ENCODE measurements around the gene SNAP91. TPM values are rescaled to one million over a fixed set of nuclear protein-coding genes. Genes with fewer than 3 reads are reported as not detected.

Gene SNAP91
- total RNA-seq, 1 experiment from 2014 or later: 0.45 TPM

DNA sequence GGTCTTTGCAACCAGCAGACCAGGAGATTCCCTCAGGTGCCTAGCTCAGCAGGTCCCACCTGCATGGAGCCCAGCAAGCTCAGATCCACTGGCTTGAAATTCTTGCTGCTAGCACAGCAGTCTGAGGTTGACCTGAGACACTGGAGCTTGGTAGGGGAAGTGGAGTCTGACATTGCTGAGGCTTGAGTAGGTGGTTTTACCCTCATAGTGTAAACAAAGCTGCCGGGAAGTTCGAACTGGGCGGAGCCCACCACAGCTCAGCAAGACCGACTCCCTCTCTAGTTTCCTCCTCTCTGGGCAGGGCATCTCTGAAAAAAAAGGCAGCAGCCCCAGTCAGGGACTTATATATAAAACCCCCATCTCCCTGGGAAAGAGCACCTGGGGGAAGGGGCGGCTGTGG, 162.3 kb downstream of the SNAP91 start:
- no peak overlapping the region for H3K4me3 ChIP-seq (ENCODE audit: insufficient read depth, low read depth, low read length)
- DNase-seq: no peak
- H3K27me3 ChIP-seq (ENCODE audit: control insufficient read depth, insufficient read depth, low read length): no peaks in the 10 kb centered on the region
- no peaks in the 10 kb centered on the region for H3K36me3 ChIP-seq (replicated peaks; ENCODE audit: control insufficient read depth, insufficient read depth, low read length)

DNA sequence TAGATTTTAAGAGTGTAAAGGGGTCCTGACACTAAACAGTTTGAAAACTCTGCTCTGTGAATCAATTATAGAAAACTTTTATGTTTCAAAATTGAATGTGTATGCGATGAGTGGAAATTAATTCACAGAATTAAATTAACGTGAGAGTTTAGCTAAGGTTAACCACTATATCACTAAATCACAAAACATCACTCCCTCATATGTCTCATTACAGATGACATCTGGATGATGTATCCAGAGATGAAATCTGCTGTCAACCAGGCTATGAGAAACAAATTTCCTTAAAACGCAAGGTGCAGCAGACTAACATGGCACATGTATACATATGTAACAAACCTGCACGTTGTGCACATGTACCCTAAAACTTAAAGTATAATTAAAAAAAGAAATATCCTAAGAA, 169.2 kb downstream of the SNAP91 start:
- no peak for DNase-seq
- Histone ChIP-seq H3K36me3 (replicated peaks; ENCODE audit: control insufficient read depth, insufficient read depth, low read length) (no peaks in the 10 kb centered on the region), H3K4me3 (ENCODE audit: insufficient read depth, low read depth, low read length) (no peak overlapping the region), H3K27me3 (ENCODE audit: control insufficient read depth, insufficient read depth, low read length) (no peaks in the 10 kb centered on the region)

DNA sequence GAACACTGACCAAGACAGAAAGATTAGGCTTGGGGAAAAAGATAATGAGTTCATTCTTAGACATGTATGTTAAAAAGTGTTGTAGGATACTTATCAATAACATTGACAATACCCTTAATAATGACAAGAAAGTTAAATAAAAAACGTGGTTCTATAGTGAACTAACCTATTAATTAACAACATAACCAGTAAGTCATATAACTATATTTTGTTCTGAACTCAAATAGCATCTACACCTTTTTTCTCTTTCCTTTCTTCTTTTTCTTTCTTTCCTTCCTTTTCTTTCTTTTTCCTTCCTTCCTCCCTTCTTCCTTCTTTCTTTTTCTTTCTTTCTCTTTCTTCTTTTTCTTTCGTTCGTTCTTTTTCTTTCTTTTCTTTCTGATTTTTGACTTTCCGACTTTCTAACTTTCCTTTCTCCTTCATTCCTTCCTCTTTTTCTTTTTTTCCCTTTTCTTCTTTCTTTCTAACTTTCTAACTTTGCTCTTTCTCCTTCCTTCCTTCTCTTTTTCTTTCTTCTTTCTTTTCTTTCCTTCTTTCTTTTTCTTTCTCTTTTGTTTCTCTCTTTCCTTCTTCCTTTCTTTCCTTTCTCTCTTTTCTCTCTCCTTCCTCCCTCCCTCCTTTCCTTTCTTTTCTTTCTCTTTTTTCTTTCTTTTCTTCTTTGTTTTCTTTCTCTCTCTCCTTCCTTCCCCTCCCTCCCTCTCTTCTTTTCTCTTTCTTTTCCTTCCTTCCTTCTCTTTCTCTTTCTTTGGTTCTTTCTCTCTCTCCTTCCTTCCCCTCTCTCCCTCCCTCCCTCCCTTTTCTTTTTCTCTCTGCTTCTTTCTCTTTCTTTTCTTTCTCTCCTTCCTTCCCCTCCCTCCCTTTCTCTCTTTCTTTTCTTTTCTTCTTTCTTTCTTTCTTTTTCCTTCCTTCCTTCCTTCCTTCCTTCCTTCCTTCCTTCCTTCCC, 172.0 kb downstream of the SNAP91 start:
- DNase-seq: no peak
- Histone ChIP-seq H3K36me3 (replicated peaks; ENCODE audit: control insufficient read depth, insufficient read depth, low read length) (no peaks in the 10 kb centered on the region), H3K27me3 (ENCODE audit: control insufficient read depth, insufficient read depth, low read length) (no peaks in the 10 kb centered on the region), H3K4me3 (ENCODE audit: insufficient read depth, low read depth, low read length) (no peak overlapping the region)

DNA sequence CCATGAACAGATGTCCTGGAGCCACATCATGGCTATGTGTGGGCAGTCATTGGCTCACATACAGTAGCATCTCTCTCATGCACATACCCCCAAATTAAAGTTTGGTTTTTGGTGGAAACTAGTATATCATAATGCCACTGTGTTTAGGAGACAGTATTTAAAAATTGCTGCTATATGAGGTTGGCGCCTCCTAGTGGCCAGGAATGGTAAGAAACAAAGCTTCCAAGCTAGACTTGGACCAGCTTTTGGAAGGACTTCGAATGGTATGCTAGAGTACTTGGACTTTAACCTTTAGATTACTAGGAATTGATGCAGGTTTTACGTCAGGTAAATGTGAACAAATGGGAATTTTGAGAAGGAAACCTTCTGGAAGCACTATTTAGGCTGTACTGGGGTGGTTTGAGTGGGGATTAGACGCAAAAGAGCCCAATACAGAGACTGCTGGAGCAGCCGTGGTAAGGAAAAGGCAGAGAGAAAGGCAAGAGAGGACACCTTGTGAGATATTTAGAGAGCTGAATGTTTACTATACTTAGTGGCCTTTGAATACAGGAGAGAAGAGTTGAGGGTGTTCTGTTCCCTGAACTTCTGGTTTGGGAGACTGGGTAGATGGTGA, 172.8 kb downstream of the SNAP91 start:
- no peak overlapping the region for H3K4me3 ChIP-seq (ENCODE audit: insufficient read depth, low read depth, low read length)
- peak; percentile 21 for DNase-seq

DNA sequence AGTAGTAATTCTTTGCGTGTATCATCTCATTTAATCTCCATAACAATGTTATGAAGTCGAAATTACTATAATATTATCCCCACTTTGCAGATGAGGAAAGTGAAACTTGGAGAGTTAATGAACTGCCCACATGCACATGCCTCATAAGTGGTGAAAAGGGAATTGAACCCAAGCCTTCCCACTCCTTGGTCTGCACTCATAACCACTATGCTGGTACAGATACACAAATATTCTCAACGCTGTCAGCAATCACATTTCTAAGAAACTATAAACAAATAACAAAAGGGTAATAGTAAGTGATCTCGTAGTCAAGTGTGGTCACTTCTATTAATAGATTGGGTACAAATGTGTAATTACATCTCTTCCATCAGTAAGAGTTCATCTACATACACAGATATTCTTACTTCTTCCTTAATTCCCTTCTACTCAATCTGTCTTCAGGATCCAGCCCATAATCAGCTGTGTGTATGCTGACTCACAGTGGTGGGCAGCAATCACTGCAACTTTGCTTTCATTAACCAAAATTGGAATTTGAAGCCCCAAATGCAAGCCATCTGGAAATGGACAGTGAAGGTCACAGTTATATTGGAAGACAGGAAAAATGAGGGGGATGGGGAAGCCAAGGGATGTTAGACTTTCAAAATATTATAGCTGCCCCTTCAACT, 190.0 kb downstream of the SNAP91 start:
- Histone ChIP-seq H3K36me3 (replicated peaks; ENCODE audit: control insufficient read depth, insufficient read depth, low read length) (no peaks in the 10 kb centered on the region), H3K27me3 (ENCODE audit: control insufficient read depth, insufficient read depth, low read length) (no peaks in the 10 kb centered on the region), H3K4me3 (ENCODE audit: insufficient read depth, low read depth, low read length) (no peak overlapping the region)
- DNase-seq: peak; percentile 15

More for the DNA sequence above, 172.8 kb downstream of the SNAP91 start:
- H3K27me3 ChIP-seq (ENCODE audit: control insufficient read depth, insufficient read depth, low read length): no peaks in the 10 kb centered on the region
- no peaks in the 10 kb centered on the region for H3K36me3 ChIP-seq (replicated peaks; ENCODE audit: control insufficient read depth, insufficient read depth, low read length)

DNA sequence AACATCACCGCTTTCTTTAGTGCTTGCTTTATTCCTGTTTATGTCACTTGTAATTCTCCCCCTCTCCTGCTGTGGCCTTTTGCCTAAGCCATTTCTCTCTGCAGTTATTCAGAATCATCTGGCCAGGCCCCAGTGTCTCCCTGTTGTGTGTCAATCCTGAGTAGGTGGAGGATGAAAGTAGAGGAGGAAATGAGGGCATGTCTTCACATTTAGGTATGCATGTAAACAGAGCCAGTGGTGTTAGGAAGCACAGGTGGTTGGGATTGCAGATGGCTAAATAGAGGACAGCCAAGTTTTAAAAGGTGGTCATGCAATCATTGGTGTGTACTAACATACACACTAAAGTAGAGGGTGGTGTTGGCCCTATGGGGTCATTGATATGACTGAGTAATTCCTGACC, 191.4 kb downstream of the SNAP91 start:
- Histone ChIP-seq H3K4me3 (ENCODE audit: insufficient read depth, low read depth, low read length) (no peak overlapping the region), H3K27me3 (ENCODE audit: control insufficient read depth, insufficient read depth, low read length) (peaks cover 3% of the 10 kb centered on the region; the same call in 1 of the 2 replicates), H3K36me3 (replicated peaks; ENCODE audit: control insufficient read depth, insufficient read depth, low read length) (no peaks in the 10 kb centered on the region)
- peak; percentile 17 for DNase-seq

DNA sequence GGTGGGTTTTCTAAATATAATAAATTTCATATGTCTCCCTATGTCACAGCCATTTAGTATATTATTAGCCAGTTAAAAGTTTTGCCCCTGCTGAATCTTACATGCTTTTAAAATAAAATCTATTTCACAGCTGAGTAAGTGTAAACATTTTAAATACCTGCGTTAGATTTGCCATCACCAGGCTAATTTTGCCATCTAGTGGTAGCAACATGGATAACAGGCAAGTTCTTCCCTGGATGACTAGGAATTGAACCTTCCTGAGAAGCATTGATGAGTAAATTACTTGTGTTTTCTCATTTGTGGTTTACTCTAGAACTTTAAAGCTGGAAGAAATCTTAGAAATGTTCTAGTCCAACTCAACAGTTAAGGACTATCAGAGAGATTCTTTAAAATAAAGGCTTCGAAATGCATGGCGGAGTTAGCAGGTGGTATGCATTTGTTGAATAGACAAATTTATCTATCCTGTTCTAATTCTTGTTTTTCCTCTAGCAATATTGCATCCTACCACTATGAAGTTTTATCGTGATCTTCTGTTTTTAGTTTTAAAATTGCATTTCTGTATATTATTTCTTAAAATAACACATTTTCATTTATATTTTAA, 193.9 kb downstream of the SNAP91 start:
- peak; percentile 40 for DNase-seq
- H3K36me3 ChIP-seq (replicated peaks; ENCODE audit: control insufficient read depth, insufficient read depth, low read length): no peaks in the 10 kb centered on the region
- no peak overlapping the region for H3K4me3 ChIP-seq (ENCODE audit: insufficient read depth, low read depth, low read length)

DNA sequence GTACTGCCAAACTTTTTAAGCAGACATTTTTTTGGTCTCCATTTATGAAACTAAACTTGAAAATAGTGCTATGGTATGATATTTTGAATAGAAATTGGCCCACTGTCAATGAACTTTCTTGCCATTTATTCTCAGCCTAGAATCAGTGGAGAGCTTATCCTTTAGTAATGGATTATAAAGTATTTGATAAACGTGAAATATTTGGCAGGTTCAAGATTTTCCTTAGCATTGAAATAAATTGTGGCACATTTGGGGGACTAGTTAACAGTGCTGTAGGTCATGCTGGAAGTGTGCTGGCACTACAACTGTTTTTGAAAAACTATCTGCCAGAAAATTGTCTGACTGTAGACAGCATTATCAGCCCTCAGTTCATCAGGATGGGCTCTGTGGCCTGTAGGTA, 194.4 kb downstream of the SNAP91 start:
- no peak for DNase-seq
- H3K36me3 ChIP-seq (replicated peaks; ENCODE audit: control insufficient read depth, insufficient read depth, low read length): no peaks in the 10 kb centered on the region
- H3K4me3 ChIP-seq (ENCODE audit: insufficient read depth, low read depth, low read length): no peak overlapping the region
- peaks cover 3% of the 10 kb centered on the region; the same call in 1 of the 2 replicates for H3K27me3 ChIP-seq (ENCODE audit: control insufficient read depth, insufficient read depth, low read length)

More for the DNA sequence above, 193.9 kb downstream of the SNAP91 start:
- peaks cover 3% of the 10 kb centered on the region; the same call in 1 of the 2 replicates for H3K27me3 ChIP-seq (ENCODE audit: control insufficient read depth, insufficient read depth, low read length)

DNA sequence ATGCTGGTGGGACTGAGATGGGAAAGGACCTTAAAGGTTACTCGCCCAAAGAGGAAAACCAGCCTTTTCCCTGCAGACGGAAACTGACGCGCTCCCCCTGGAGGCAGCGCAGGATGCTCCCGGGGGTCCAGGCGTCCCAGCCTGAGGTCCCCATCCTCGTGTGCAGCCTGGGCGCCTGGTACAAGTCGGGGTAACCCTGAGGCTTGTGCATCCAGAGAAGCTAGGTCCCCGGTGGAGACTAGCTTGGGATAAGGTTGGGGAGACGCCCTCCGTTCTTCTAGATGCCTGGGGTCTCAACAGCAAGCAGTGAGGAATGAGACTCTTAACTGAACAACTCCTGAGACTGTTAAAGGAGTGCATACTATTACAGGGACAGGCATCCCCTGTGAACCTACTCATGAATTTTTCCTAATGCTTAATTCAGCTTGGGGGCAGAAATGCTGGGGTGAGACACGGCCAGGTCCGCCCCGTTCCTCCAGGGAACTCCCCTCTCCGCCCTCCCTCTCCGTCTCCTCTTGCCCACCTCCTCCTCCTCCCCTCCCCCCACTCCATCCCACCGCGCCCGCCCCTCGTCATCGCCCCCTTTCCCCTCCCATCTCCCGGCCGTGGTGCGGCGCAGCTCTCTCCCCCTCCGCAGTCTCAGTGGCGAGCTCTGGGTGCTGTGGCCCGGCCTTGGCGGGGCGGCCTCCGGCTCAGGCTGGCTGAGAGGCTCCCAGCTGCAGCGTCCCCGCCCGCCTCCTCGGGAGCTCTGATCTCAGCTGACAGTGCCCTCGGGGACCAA, 196.8 kb downstream of the SNAP91 start, which contains the start of gene PRSS35:
TSS of gene PRSS35 (plus strand) at position 634 of the 781 bp plus-strand sequence. CDS start 10,908 bp downstream, outside the sequence.
- Histone ChIP-seq H3K4me3 (ENCODE audit: insufficient read depth, low read depth, low read length) (peak within 1 kb of the TSS; percentile 72), H3K27me3 (ENCODE audit: control insufficient read depth, insufficient read depth, low read length) (peaks cover 3% of the 10 kb centered on the region; the same call in 1 of the 2 replicates), H3K36me3 (replicated peaks; ENCODE audit: control insufficient read depth, insufficient read depth, low read length) (no peaks in the 10 kb centered on the region)
- DNase-seq: peak; percentile 87

DNA sequence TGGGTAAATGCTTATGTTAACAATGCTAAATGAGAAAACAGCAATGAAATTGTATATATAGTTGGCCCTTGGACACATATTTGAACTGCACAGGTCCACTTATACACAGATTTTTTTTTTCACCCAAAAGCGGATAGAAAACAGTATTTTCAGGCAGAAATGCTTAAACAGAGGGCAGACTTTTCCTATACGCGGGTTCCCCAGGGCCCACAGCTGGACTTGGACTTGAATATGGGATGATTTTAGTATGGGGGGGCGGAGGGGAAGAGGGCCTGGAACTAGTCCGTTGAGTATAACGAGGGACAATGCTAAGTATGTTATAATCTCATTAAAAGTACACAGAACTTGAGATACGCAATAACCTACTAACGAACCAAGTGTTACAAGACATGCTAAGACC, 197.6 kb downstream of the SNAP91 start:
- Histone ChIP-seq H3K27me3 (ENCODE audit: control insufficient read depth, insufficient read depth, low read length) (peaks cover 3% of the 10 kb centered on the region; the same call in 1 of the 2 replicates), H3K36me3 (replicated peaks; ENCODE audit: control insufficient read depth, insufficient read depth, low read length) (no peaks in the 10 kb centered on the region), H3K4me3 (ENCODE audit: insufficient read depth, low read depth, low read length) (no peak overlapping the region)
- no peak for DNase-seq

DNA sequence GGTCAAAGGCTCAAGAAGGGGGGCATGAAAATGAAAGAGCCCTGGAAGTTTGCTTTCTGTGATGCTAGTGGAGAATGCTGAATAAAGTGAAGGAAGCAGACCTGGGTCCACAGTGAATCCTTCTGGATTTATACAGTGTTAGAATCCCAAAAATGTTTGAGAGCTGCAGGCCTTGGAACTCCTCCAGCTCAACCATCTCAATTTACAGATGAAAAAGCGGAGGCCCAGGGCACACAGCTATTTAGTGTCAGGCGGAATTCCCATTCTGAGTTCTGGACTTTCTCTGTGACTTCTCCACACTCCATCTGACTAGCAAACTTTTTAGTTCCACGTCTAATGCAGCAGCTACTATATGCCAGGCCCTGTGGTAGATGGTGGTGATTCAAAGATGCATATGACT, 198.1 kb downstream of the SNAP91 start:
- Histone ChIP-seq H3K27me3 (ENCODE audit: control insufficient read depth, insufficient read depth, low read length) (peaks cover 3% of the 10 kb centered on the region; the same call in 1 of the 2 replicates), H3K36me3 (replicated peaks; ENCODE audit: control insufficient read depth, insufficient read depth, low read length) (no peaks in the 10 kb centered on the region), H3K4me3 (ENCODE audit: insufficient read depth, low read depth, low read length) (no peak overlapping the region)
- no peak for DNase-seq

DNA sequence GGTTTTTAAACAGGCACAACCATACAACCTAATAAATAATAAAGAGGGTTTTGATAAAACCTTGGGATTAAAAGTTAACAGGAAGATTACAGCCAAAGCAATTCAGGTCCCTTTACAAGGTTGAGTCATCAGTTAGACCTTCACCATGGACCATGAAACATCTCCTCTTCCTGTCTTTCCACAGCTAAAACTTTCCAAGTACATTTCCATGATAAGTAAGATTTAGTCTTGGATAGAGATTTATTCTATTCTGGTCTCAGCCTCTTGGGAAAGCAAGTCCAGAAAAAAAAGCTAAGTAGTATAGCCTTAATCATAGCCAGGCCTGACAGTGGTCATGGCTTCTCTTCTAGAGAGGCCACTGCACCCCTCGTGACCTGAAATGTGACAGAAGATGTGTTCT, 199.5 kb downstream of the SNAP91 start:
- Histone ChIP-seq H3K27me3 (ENCODE audit: control insufficient read depth, insufficient read depth, low read length) (peaks cover 3% of the 10 kb centered on the region; the same call in 1 of the 2 replicates), H3K36me3 (replicated peaks; ENCODE audit: control insufficient read depth, insufficient read depth, low read length) (no peaks in the 10 kb centered on the region), H3K4me3 (ENCODE audit: insufficient read depth, low read depth, low read length) (no peak overlapping the region)
- DNase-seq: no peak

DNA sequence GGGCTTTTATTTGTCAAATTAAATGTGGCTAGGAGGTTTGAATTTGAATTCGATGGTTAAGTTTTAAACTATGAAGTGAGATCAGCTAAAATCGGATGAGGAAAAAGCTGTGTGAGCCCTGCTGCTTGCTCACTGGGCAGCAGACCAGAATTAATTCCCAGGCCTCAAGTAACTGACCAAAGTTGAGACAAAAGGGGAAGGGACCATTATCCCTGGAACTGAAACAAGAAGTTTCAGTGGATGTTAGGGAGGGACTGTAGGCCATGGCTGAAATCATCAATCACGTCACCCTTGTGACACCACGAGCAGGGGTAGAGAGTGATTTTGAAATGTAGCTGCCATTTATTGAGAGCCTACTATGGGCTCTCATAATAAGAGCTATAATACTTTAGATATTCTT, 203.5 kb downstream of the SNAP91 start:
- H3K4me3 ChIP-seq (ENCODE audit: insufficient read depth, low read depth, low read length): no peak overlapping the region
- no peaks in the 10 kb centered on the region for H3K36me3 ChIP-seq (replicated peaks; ENCODE audit: control insufficient read depth, insufficient read depth, low read length)
- no peaks in the 10 kb centered on the region for H3K27me3 ChIP-seq (ENCODE audit: control insufficient read depth, insufficient read depth, low read length)
- DNase-seq: no peak
